ENCODE data around the gene PANX3. TPM values are rescaled to one million over a fixed set of nuclear protein-coding genes. Genes with fewer than 3 reads are reported as not detected.

PANX3 gene
- total RNA-seq, result 0.04 TPM
- under 1 TPM in 1 of 8 donors, not detected in 7; 0.08 TPM for polyA plus RNA-seq (ENCODE audit: insufficient read depth in 1 of 8, insufficient read length in 8 of 8, low replicate concordance in 1 of 8)
- long read RNA-seq, donor 1, result 0 reads
- long read RNA-seq, donor 2, result 0 reads
- long read RNA-seq, donor 3, result 0 reads
- long read RNA-seq, donor 4, result 0 reads
- long read RNA-seq, donor 5, result 0 reads
- long read RNA-seq, donor 6, result 0 reads
- long read RNA-seq, donor 7, result 0 reads
- long read RNA-seq, donor 8, result 0 reads
- long read RNA-seq, donor 9, result 0 reads
- long read RNA-seq, donor 10, result 0 reads
- long read RNA-seq, donor 11, result 0 reads

GRCh38 chr11:124611064-124611463 is at the start of gene PANX3:
Gene PANX3 (plus strand): TSS chr11:124611428. CDS start chr11:124611557, 129 bp downstream.
- no peak within 1 kb of the TSS for H3K4me3 ChIP-seq (ENCODE audit: low read length)
- DNase-seq, result no peak
- H3K9me3 ChIP-seq (replicated peaks; ENCODE audit: control insufficient read depth, low read depth, low read length), result no peaks in the 10 kb centered on the region
- H3K27ac ChIP-seq (ENCODE audit: low read length), result no peak within 1 kb of the TSS
- WGBS (ENCODE audit: insufficient coverage), result 73% methylated on average over 4 of the region's 5 CpGs
- H3K36me3 ChIP-seq (ENCODE audit: control insufficient read depth, insufficient read depth, low read length), result no peaks in the 10 kb centered on the region
- H3K4me1 ChIP-seq (ENCODE audit: control insufficient read depth, insufficient read depth, low read length), result no peaks in the 10 kb centered on the region
- peaks cover 3% of the 10 kb centered on the region for H3K27me3 ChIP-seq (ENCODE audit: control insufficient read depth, insufficient read depth, low read length)

GRCh38 chr11:124569697-124570096 is 41.5 kb upstream of the PANX3 start, which contains the start of gene OR8A1:
Gene OR8A1 (plus strand): TSS chr11:124569997. CDS start chr11:124570120, 123 bp downstream.
- no peaks in the 10 kb centered on the region for H3K36me3 ChIP-seq (ENCODE audit: control insufficient read depth, insufficient read depth, low read length)
- no peaks in the 10 kb centered on the region for H3K4me1 ChIP-seq (ENCODE audit: control insufficient read depth, insufficient read depth, low read length)
- DNase-seq, result no peak
- H3K9me3 ChIP-seq (replicated peaks; ENCODE audit: control insufficient read depth, low read depth, low read length), result no peaks in the 10 kb centered on the region
- H3K27me3 ChIP-seq (ENCODE audit: control insufficient read depth, insufficient read depth, low read length), result no peaks in the 10 kb centered on the region
- H3K4me3 ChIP-seq (ENCODE audit: low read length), result no peak within 1 kb of the TSS
- H3K27ac ChIP-seq (ENCODE audit: low read length), result no peak within 1 kb of the TSS
- 43% methylated on average over 1 of the region's 4 CpGs for WGBS (ENCODE audit: insufficient coverage)

GRCh38 chr11:124570160-124570559 is 41.1 kb upstream of the PANX3 start:
- DNase-seq, result no peak

GRCh38 chr11:124577716-124578427 is 33.4 kb upstream of the PANX3 start:
- no peak overlapping the region for H3K4me3 ChIP-seq (ENCODE audit: low read length)
- H3K27ac ChIP-seq (ENCODE audit: low read length), result no peak overlapping the region
- peaks cover 10% of the 10 kb centered on the region for H3K4me1 ChIP-seq (ENCODE audit: control insufficient read depth, insufficient read depth, low read length)
- no peaks in the 10 kb centered on the region for H3K27me3 ChIP-seq (ENCODE audit: control insufficient read depth, insufficient read depth, low read length)
- no peaks in the 10 kb centered on the region for H3K36me3 ChIP-seq (ENCODE audit: control insufficient read depth, insufficient read depth, low read length)
- 47% methylated on average over 3 of the region's 6 CpGs for WGBS (ENCODE audit: insufficient coverage)
- H3K9me3 ChIP-seq (replicated peaks; ENCODE audit: control insufficient read depth, low read depth, low read length), result no peaks in the 10 kb centered on the region
- DNase-seq, result peak; percentile 61

More at GRCh38 chr11:124570160-124570559, 41.1 kb upstream of the PANX3 start:
- Histone ChIP-seq H3K9me3 (replicated peaks; ENCODE audit: control insufficient read depth, low read depth, low read length) (no peaks in the 10 kb centered on the region), H3K4me1 (ENCODE audit: control insufficient read depth, insufficient read depth, low read length) (no peaks in the 10 kb centered on the region), H3K36me3 (ENCODE audit: control insufficient read depth, insufficient read depth, low read length) (no peaks in the 10 kb centered on the region), H3K27ac (ENCODE audit: low read length) (no peak overlapping the region), H3K4me3 (ENCODE audit: low read length) (no peak overlapping the region), H3K27me3 (ENCODE audit: control insufficient read depth, insufficient read depth, low read length) (no peaks in the 10 kb centered on the region)
- WGBS (ENCODE audit: insufficient coverage), result 73% methylated on average over 6 of the region's 7 CpGs

GRCh38 chr11:124578761-124579160 is 32.5 kb upstream of the PANX3 start:
- Histone ChIP-seq H3K9me3 (replicated peaks; ENCODE audit: control insufficient read depth, low read depth, low read length) (no peaks in the 10 kb centered on the region), H3K27ac (ENCODE audit: low read length) (no peak overlapping the region), H3K36me3 (ENCODE audit: control insufficient read depth, insufficient read depth, low read length) (no peaks in the 10 kb centered on the region), H3K4me1 (ENCODE audit: control insufficient read depth, insufficient read depth, low read length) (peaks cover 10% of the 10 kb centered on the region), H3K4me3 (ENCODE audit: low read length) (no peak overlapping the region), H3K27me3 (ENCODE audit: control insufficient read depth, insufficient read depth, low read length) (no peaks in the 10 kb centered on the region)
- no peak for DNase-seq
- no CpG with 5 or more reads among the region's 4 CpGs for WGBS (ENCODE audit: insufficient coverage)

- Histone ChIP-seq H3K36me3 (ENCODE audit: control insufficient read depth, insufficient read depth, low read length) (no peaks in the 10 kb centered on the region), H3K9me3 (replicated peaks; ENCODE audit: control insufficient read depth, low read depth, low read length) (no peaks in the 10 kb centered on the region), H3K27me3 (ENCODE audit: control insufficient read depth, insufficient read depth, low read length) (no peaks in the 10 kb centered on the region), H3K27ac (ENCODE audit: low read length) (no peak overlapping the region), H3K4me1 (ENCODE audit: control insufficient read depth, insufficient read depth, low read length) (peaks cover 10% of the 10 kb centered on the region), H3K4me3 (ENCODE audit: low read length) (no peak overlapping the region)
- 93% methylated on average over 3 of the region's 6 CpGs for WGBS (ENCODE audit: insufficient coverage)
- DNase-seq, result peak; percentile 4
Observed at GRCh38 chr11:124581817-124582216, 29.4 kb upstream of the PANX3 start.

GRCh38 chr11:124582565-124582964 is 28.7 kb upstream of the PANX3 start:
- WGBS (ENCODE audit: insufficient coverage), result no CpG with 5 or more reads among the region's 2 CpGs
- Histone ChIP-seq H3K9me3 (replicated peaks; ENCODE audit: control insufficient read depth, low read depth, low read length) (no peaks in the 10 kb centered on the region), H3K4me1 (ENCODE audit: control insufficient read depth, insufficient read depth, low read length) (peaks cover 7% of the 10 kb centered on the region), H3K27me3 (ENCODE audit: control insufficient read depth, insufficient read depth, low read length) (no peaks in the 10 kb centered on the region), H3K27ac (ENCODE audit: low read length) (no peak overlapping the region), H3K4me3 (ENCODE audit: low read length) (no peak overlapping the region), H3K36me3 (ENCODE audit: control insufficient read depth, insufficient read depth, low read length) (no peaks in the 10 kb centered on the region)
- no peak for DNase-seq

- H3K4me3 ChIP-seq (ENCODE audit: low read length), result no peak overlapping the region
- no peaks in the 10 kb centered on the region for H3K4me1 ChIP-seq (ENCODE audit: control insufficient read depth, insufficient read depth, low read length)
- whole genome bisulfite sequencing (ENCODE audit: insufficient coverage), result 91% methylated on average over 6 of the region's 8 CpGs
- H3K27ac ChIP-seq (ENCODE audit: low read length), result no peak overlapping the region
- H3K36me3 ChIP-seq (ENCODE audit: control insufficient read depth, insufficient read depth, low read length), result no peaks in the 10 kb centered on the region
- DNase-seq, result no peak
- no peaks in the 10 kb centered on the region for H3K27me3 ChIP-seq (ENCODE audit: control insufficient read depth, insufficient read depth, low read length)
- no peaks in the 10 kb centered on the region for H3K9me3 ChIP-seq (replicated peaks; ENCODE audit: control insufficient read depth, low read depth, low read length)
Observed at GRCh38 chr11:124583781-124584180, 27.4 kb upstream of the PANX3 start.

GRCh38 chr11:124584681-124585372 is 26.4 kb upstream of the PANX3 start:
- Histone ChIP-seq H3K4me3 (ENCODE audit: low read length) (no peak overlapping the region), H3K36me3 (ENCODE audit: control insufficient read depth, insufficient read depth, low read length) (no peaks in the 10 kb centered on the region), H3K27me3 (ENCODE audit: control insufficient read depth, insufficient read depth, low read length) (no peaks in the 10 kb centered on the region), H3K9me3 (replicated peaks; ENCODE audit: control insufficient read depth, low read depth, low read length) (no peaks in the 10 kb centered on the region), H3K27ac (ENCODE audit: low read length) (no peak overlapping the region), H3K4me1 (ENCODE audit: control insufficient read depth, insufficient read depth, low read length) (no peaks in the 10 kb centered on the region)
- no peak for DNase-seq
- 80% methylated on average over 1 of the region's 4 CpGs for WGBS (ENCODE audit: insufficient coverage)

- Histone ChIP-seq H3K36me3 (ENCODE audit: control insufficient read depth, insufficient read depth, low read length) (no peaks in the 10 kb centered on the region), H3K4me1 (ENCODE audit: control insufficient read depth, insufficient read depth, low read length) (no peaks in the 10 kb centered on the region), H3K27me3 (ENCODE audit: control insufficient read depth, insufficient read depth, low read length) (no peaks in the 10 kb centered on the region), H3K4me3 (ENCODE audit: low read length) (no peak overlapping the region), H3K9me3 (replicated peaks; ENCODE audit: control insufficient read depth, low read depth, low read length) (no peaks in the 10 kb centered on the region), H3K27ac (ENCODE audit: low read length) (no peak overlapping the region)
- no CpG with 5 or more reads among the region's 3 CpGs for WGBS (ENCODE audit: insufficient coverage)
- peak; percentile 78 for DNase-seq
Observed at GRCh38 chr11:124586238-124586860, 24.9 kb upstream of the PANX3 start.

Data from muscle of leg (tissue), 16 donors.